HepG2 (cell line): Measurements from ENCODE around the gene MEPCE. TPM values are rescaled to one million over a fixed set of nuclear protein-coding genes. Genes with fewer than 3 reads are reported as not detected.
A peak's percentile ranks its signal among the peaks of the same experiment; 100 is the strongest.

Source experiments
- ARNT2 ChIP-seq: sonication (generic); formaldehyde crosslinking; IDR thresholded peaks from 2 replicates; pipeline ENCODE4 v1.8.0; 2022; ENCODE audit warnings: mild to moderate bottlenecking, low read depth, missing genetic modification reagents, moderate library complexity
- ATF2 ChIP-seq: sonication (generic); formaldehyde crosslinking; IDR thresholded peaks from 2 replicates; pipeline ENCODE4 v1.4.0; 2020; ENCODE audit warnings: missing genetic modification reagents
- CEBPG ChIP-seq: IDR thresholded peaks from 2 replicates; pipeline ENCODE4 v1.6.1; 2016
- CHD4 ChIP-seq: fragments of 200-600 bp; sonication (generic); IDR thresholded peaks from 2 replicates; pipeline ENCODE4 v1.7.0; 2017; ENCODE audit warnings: mild to moderate bottlenecking, low read length, borderline replicate concordance
- DPF2 ChIP-seq: sonication (generic); formaldehyde crosslinking; IDR thresholded peaks from 2 replicates; pipeline ENCODE4 v1.4.0; 2020; ENCODE audit warnings: mild to moderate bottlenecking, low read depth, missing genetic modification reagents, borderline replicate concordance
- HMG20A ChIP-seq: IDR thresholded peaks from 2 replicates; pipeline ENCODE4 v1.6.1; 2016; ENCODE audit warnings: borderline replicate concordance
- HOMEZ ChIP-seq: IDR thresholded peaks from 2 replicates; pipeline ENCODE4 v1.6.1; 2016; ENCODE audit warnings: low read depth
- JDP2 ChIP-seq: sonication (generic); formaldehyde crosslinking; IDR thresholded peaks from 2 replicates; pipeline ENCODE4 v1.8.1; 2022; ENCODE audit warnings: missing genetic modification reagents, borderline replicate concordance
- MYC ChIP-seq: sonication (generic); formaldehyde crosslinking; IDR thresholded peaks from 2 replicates; pipeline ENCODE4 v1.9.0; 2021; ENCODE audit warnings: missing genetic modification reagents, borderline replicate concordance
- NBN ChIP-seq: fragments of 450-650 bp; conservative IDR thresholded peaks from 2 replicates; pipeline ENCODE4 v1.6.1; 2017
- NCOR1 ChIP-seq: fragments of 200-600 bp; sonication (generic); IDR thresholded peaks from 2 replicates; pipeline ENCODE4 v1.7.0; 2017; ENCODE audit warnings: antibody characterized with exemption, low read length, borderline replicate concordance
- NFKB2 ChIP-seq: sonication (generic); formaldehyde crosslinking; IDR thresholded peaks from 2 replicates; pipeline ENCODE4 v1.4.0; 2020; ENCODE audit warnings: missing genetic modification reagents, borderline replicate concordance
- REPIN1 ChIP-seq: sonication (generic); formaldehyde crosslinking; IDR thresholded peaks from 2 replicates; pipeline ENCODE4 v1.8.0; 2022; ENCODE audit warnings: missing genetic modification reagents, low read depth, mild to moderate bottlenecking, borderline replicate concordance
- ZBTB33 ChIP-seq: sonication (generic); formaldehyde crosslinking; IDR thresholded peaks from 2 replicates; pipeline ENCODE4 v1.4.0; 2020; ENCODE audit warnings: missing genetic modification reagents
- ZNF501 ChIP-seq: sonication (generic); formaldehyde crosslinking; IDR thresholded peaks from 2 replicates; pipeline ENCODE4 v1.5.1; 2020; ENCODE audit warnings: mild to moderate bottlenecking, moderate library complexity, missing genetic modification reagents
- ZNF790 ChIP-seq: sonication (generic); formaldehyde crosslinking; IDR thresholded peaks from 2 replicates; pipeline ENCODE4 v1.8.0; 2022; ENCODE audit warnings: missing genetic modification reagents, mild to moderate bottlenecking, borderline replicate concordance
- ZNF816 ChIP-seq: sonication (generic); formaldehyde crosslinking; IDR thresholded peaks from 2 replicates; pipeline ENCODE4 v1.8.0; 2022; ENCODE audit warnings: missing genetic modification reagents, mild to moderate bottlenecking, borderline replicate concordance
- polyA plus RNA-seq, 8 experiments: library from polyadenylated mRNA; depleted of rRNA in 3 of 8; stranded (reverse) in 7 of 8; unstranded in 1 of 8; fragments of >200 nt; fragmentation: Illumina TruSeq in 4 of 8; extraction: Trizol in 4 of 8; gene quantifications; 2 replicates each; pipeline versions ENCODE4 v1.2.1 to v1.2.3, GENCODE V29; 2011 to 2016; ENCODE audit warnings: low read depth in 4 of 8, missing spikeins in 1 of 8, mixed read lengths in 1 of 8; ENCODE audit not compliant: insufficient read depth in 1 of 8
- total RNA-seq, 5 experiments: library from RNA; depleted of rRNA; stranded (reverse); fragments of >200 nt; fragmentation: Illumina TruSeq; extraction: Trizol; gene quantifications; 2 replicates each; pipeline ENCODE4 v1.2.3, GENCODE V29; 2016; ENCODE audit warnings: low read depth in 1 of 5
- TF ChIP-seq, protein P1 (sequence below): IDR thresholded peaks from 2 replicates; pipeline ENCODE4 v1.6.1; 2016
- TF ChIP-seq, protein P2 (sequence below): sonication (generic); formaldehyde crosslinking; IDR thresholded peaks from 2 replicates; pipeline ENCODE4 v1.4.0; 2020; ENCODE audit warnings: mild to moderate bottlenecking, missing genetic modification reagents

The MEPCE gene
- total and polyA plus RNA-seq, 2 of the 13 experiments (the other 11 are each of a cell fraction or from before 2014, with no cell fraction given): 12.3 to 26.0 TPM

GRCh38 chr7:100444311-100445278 is 15.0 kb downstream of the MEPCE start (continued):
- TF ChIP-seq ATF2 (peak; percentile 98), NFKB2 (CRISPR knock-in tag) (peak; percentile 55; the same call in 1 of the 2 replicates), ZNF816 (CRISPR knock-in tag) (0 out of 2 replicates have a peak, but pooled peaks have one; percentile 49), REPIN1 (peak; percentile 82), ZBTB33 (CRISPR knock-in tag) (peak; percentile 83), NCOR1 (peak; percentile 69; the same call in 1 of the 2 replicates), CHD4 (no peak), JDP2 (CRISPR knock-in tag) (no peak), CEBPG (CRISPR knock-in tag) (peak; percentile 46; the same call in 1 of the 2 replicates), ARNT2 (peak; percentile 7; the same call in 1 of the 2 replicates), MYC (peak; percentile 91), ZNF501 (CRISPR knock-in tag) (peak; percentile 31; the same call in 1 of the 2 replicates), DPF2 (CRISPR knock-in tag) (peak; percentile 77; the same call in 1 of the 2 replicates), ZNF790 (CRISPR knock-in tag) (no peak; the same call in 1 of the 2 replicates), HMG20A (CRISPR knock-in tag) (peak; percentile 50; the same call in 1 of the 2 replicates), HOMEZ (peak; percentile 31), NBN (no peak)
- TF ChIP-seq, protein P1, sequence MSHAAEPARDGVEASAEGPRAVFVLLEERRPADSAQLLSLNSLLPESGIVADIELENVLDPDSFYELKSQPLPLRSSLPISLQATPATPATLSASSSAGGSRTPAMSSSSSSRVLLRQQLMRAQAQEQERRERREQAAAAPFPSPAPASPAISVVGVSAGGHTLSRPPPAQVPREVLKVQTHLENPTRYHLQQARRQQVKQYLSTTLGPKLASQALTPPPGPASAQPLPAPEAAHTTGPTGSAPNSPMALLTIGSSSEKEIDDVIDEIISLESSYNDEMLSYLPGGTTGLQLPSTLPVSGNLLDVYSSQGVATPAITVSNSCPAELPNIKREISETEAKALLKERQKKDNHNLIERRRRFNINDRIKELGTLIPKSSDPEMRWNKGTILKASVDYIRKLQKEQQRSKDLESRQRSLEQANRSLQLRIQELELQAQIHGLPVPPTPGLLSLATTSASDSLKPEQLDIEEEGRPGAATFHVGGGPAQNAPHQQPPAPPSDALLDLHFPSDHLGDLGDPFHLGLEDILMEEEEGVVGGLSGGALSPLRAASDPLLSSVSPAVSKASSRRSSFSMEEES (CRISPR knock-in tag): peak; percentile 94
- TF ChIP-seq, protein P2, sequence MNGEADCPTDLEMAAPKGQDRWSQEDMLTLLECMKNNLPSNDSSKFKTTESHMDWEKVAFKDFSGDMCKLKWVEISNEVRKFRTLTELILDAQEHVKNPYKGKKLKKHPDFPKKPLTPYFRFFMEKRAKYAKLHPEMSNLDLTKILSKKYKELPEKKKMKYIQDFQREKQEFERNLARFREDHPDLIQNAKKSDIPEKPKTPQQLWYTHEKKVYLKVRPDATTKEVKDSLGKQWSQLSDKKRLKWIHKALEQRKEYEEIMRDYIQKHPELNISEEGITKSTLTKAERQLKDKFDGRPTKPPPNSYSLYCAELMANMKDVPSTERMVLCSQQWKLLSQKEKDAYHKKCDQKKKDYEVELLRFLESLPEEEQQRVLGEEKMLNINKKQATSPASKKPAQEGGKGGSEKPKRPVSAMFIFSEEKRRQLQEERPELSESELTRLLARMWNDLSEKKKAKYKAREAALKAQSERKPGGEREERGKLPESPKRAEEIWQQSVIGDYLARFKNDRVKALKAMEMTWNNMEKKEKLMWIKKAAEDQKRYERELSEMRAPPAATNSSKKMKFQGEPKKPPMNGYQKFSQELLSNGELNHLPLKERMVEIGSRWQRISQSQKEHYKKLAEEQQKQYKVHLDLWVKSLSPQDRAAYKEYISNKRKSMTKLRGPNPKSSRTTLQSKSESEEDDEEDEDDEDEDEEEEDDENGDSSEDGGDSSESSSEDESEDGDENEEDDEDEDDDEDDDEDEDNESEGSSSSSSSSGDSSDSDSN (CRISPR knock-in tag): peak; percentile 49; the same call in 1 of the 2 replicates
